Astrocyte of the cerebellum (primary cell): ENCODE data around the gene CRIP1.

Experiments
- DNase-seq: peaks from one replicate; pipeline ENCODE4 v3.0.0-alpha.2; 2011; ENCODE audit warnings: low read depth
- H3K4me3 ChIP-seq: 2 replicates; pipeline ENCODE4 v1.5.1; 2011; ENCODE audit warnings: mild to moderate bottlenecking, low read depth, low read length, moderate library complexity
- CTCF ChIP-seq: IDR thresholded peaks from 2 replicates; pipeline ENCODE4 v1.5.1; 2012; ENCODE audit warnings: low read length, low read depth, moderate library complexity, mild to moderate bottlenecking; ENCODE audit errors: missing control alignments
- in situ Hi-C: cut with HindIII; loops from 2 replicates; pipeline ENCODE4 v1.10.0; 2017; ENCODE audit warnings: low sequenced_read_pairs

CRIP1 gene

GRCh38 chr14:105456736-105457617, 29.7 kb upstream of the CRIP1 start:
- no peak for TF ChIP-seq CTCF
- no peak overlapping the region for H3K4me3 ChIP-seq
- in situ Hi-C loops, result no loop called here
- no peak for DNase-seq

- TF ChIP-seq CTCF, result no peak
- DNase-seq, result no peak
- no peak overlapping the region for H3K4me3 ChIP-seq
- in situ Hi-C loops, result no loop called here
These were observed 28.7 kb upstream of the CRIP1 start for GRCh38 chr14:105458010-105458409.

- TF ChIP-seq CTCF, result no peak
- DNase-seq, result no peak
- in situ Hi-C loops, result no loop called here
- no peak overlapping the region for H3K4me3 ChIP-seq
These were observed 28.1 kb upstream of the CRIP1 start for GRCh38 chr14:105458571-105458970.

- no peak overlapping the region for H3K4me3 ChIP-seq
- no peak for DNase-seq
- TF ChIP-seq CTCF, result no peak
- in situ Hi-C loops, result no loop called here
These were observed 26.6 kb upstream of the CRIP1 start for GRCh38 chr14:105460116-105460515.

GRCh38 chr14:105460616-105461015, 26.1 kb upstream of the CRIP1 start:
- in situ Hi-C loops, result no loop called here
- no peak for TF ChIP-seq CTCF
- no peak for DNase-seq
- H3K4me3 ChIP-seq, result no peak overlapping the region

GRCh38 chr14:105461903-105462302, 24.8 kb upstream of the CRIP1 start:
- no peak for TF ChIP-seq CTCF
- H3K4me3 ChIP-seq, result no peak overlapping the region
- DNase-seq, result no peak
- in situ Hi-C loops, result no loop called here
